Gastrocnemius medialis (tissue), 4 donors: Measurements from ENCODE around the gene DAD1.

Experiments
- POLR2A ChIP-seq, 2 donors: fragments of 450-650 bp; IDR thresholded peaks; one replicate each; pipeline ENCODE4 v1.6.1; 2017; ENCODE audit warnings: antibody characterized with exemption in 2 of 2, mild to moderate bottlenecking in 2 of 2, moderate library complexity in 2 of 2
- TF ChIP-seq, protein P1 (sequence below), 5 experiments: fragments of 450-650 bp in 3 of 5; fragments of 200-600 bp in 2 of 5; sonication (generic) in 2 of 5; IDR thresholded peaks in 4 of 5; conservative IDR thresholded peaks in 1 of 5; 1 replicate in 4 of 5; 2 replicates in 1 of 5; pipeline ENCODE4 v1.5.1; 2016 to 2019; ENCODE audit warnings: antibody characterized with exemption in 5 of 5, mild to moderate bottlenecking in 3 of 5, moderate library complexity in 3 of 5

DNA sequence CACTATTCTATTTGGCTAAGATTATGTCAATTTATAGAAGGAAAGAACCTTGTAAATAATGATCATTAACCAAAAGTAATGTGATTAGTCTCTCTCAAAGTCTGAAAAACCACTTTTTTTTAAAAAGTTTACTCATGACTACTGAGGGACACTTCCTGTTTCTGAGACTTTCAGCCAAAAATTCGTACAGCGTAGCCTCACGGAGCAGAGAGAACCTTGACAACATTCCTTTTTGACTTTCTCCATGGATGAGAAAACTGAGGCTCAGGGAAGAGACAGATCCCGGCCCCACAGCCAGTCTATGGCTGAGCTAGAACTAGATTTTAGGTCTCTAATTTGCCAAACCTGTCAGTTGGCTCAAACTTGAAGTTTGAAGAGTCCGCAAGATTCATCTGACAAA lies 68.2 kb downstream of the DAD1 start:
- TF ChIP-seq, protein P1, sequence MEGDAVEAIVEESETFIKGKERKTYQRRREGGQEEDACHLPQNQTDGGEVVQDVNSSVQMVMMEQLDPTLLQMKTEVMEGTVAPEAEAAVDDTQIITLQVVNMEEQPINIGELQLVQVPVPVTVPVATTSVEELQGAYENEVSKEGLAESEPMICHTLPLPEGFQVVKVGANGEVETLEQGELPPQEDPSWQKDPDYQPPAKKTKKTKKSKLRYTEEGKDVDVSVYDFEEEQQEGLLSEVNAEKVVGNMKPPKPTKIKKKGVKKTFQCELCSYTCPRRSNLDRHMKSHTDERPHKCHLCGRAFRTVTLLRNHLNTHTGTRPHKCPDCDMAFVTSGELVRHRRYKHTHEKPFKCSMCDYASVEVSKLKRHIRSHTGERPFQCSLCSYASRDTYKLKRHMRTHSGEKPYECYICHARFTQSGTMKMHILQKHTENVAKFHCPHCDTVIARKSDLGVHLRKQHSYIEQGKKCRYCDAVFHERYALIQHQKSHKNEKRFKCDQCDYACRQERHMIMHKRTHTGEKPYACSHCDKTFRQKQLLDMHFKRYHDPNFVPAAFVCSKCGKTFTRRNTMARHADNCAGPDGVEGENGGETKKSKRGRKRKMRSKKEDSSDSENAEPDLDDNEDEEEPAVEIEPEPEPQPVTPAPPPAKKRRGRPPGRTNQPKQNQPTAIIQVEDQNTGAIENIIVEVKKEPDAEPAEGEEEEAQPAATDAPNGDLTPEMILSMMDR (IDR thresholded peaks at IDR 0.05 in 4 of 5, conservative IDR thresholded peaks at IDR 0.05 in 1 of 5) = no peak
- TF ChIP-seq POLR2A (IDR thresholded peaks at IDR 0.05) = no peak
